ENCODE measurements around the gene MOGAT1. TPM values are rescaled to one million over a fixed set of nuclear protein-coding genes. Genes with fewer than 3 reads are reported as not detected.

The MOGAT1 gene
- total RNA-seq, 1 experiment from 2014 or later = 0.22 TPM

DNA sequence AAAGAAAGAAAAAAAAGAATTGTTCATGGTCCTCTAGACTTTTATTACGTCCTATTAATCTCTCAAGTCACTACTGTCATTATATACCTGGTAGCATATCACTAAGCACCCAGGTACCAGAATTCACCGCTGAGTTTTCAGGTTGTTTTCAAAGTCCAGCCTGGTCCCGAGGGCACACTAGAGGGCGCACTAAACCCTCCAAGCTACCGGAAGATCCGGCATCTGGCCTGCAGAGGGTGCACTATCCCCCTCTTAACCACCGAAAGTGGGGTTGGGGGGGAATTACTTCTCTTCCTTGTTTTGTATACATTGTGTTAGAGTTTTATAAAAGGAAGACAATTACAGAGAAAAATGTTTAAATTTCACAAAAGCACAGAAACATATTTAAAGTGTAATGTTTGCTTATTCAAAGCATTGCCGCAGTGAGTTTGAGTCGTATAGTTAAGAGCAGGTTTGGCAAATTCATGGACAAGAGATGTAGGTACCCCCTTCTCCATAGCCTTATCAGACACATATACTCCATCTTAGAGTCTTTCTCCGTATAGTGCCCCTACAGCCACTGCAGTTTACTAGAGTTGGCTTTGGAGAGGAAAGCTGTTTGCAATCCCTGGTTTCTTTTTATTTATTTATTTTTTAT lies 19.2 kb downstream of the MOGAT1 start:
- H3K4me2 ChIP-seq (ENCODE audit: low read length) = peak overlapping the region; percentile 44

More for the DNA sequence above, 19.2 kb downstream of the MOGAT1 start:
- Histone ChIP-seq H3K79me2 (ENCODE audit: insufficient read depth, low read length) (no peaks in the 10 kb centered on the region), H3K9me3 (ENCODE audit: control insufficient read depth in 1 of 2, insufficient read depth in 1 of 2, low read depth in 1 of 2, low read length in 2 of 2) (no peaks in the 10 kb centered on the region), H2AFZ (ENCODE audit: low read depth, low read length, poor library complexity, severe bottlenecking) (peak overlapping the region; percentile 73), H3K9me2 (ENCODE audit: insufficient read depth) (no peaks in the 10 kb centered on the region), H3K4me3 (replicated peaks in 1 of 2; ENCODE audit: low read depth in 1 of 2, low read length in 2 of 2) (no peak overlapping the region), H3K36me3 (ENCODE audit: control insufficient read depth in 1 of 2, insufficient read depth in 2 of 2, low read length in 2 of 2) (no peaks in the 10 kb centered on the region), H4K20me1 (ENCODE audit: insufficient read depth) (no peaks in the 10 kb centered on the region), H3K4me1 (ENCODE audit: control insufficient read depth in 1 of 2, insufficient read depth in 2 of 2, low read length in 2 of 2) (peaks cover 0 to 7% of the 10 kb centered on the region in 2 experiments; a peak in 2 of 4 replicates), H3K9ac (ENCODE audit: low read length) (no peak overlapping the region), H3K27ac (ENCODE audit: low read depth, low read length) (no peak overlapping the region), H3K27me3 (ENCODE audit: insufficient read depth, low read length) (no peaks in the 10 kb centered on the region)
- RAD21 ChIA-PET (ENCODE audit: low non-redundant PET in 1 of 2, low total read pairs in 2 of 2, uncharacterized antibody in 2 of 2, unreplicated experiment in 2 of 2) = interaction anchor here in 1 of 2 experiments (1.0 kb wide), 1 partner anchor 281 kb away, joined by 4 read pairs; no protein-coding TSS in a partner anchor
- no TSS peak for BruUV-seq (replicated peaks)
- ATAC-seq = peak; percentile 93
- TF ChIP-seq REST (IDR thresholded peaks at IDR 0.05; ENCODE audit: low read depth) (no peak), CBX3 (IDR thresholded peaks at IDR 0.05; ENCODE audit: low read depth) (peak; percentile 65; the same call in 1 of the 2 replicates), CTCF (IDR thresholded peaks at IDR 0.05 in 2 of 3, conservative IDR thresholded peaks at IDR 0.05 in 1 of 3; ENCODE audit: borderline replicate concordance in 1 of 3, insufficient read depth in 1 of 3, low read depth in 2 of 3, low read length in 2 of 3) (peak; percentile 100), TCF7L2 (IDR thresholded peaks at IDR 0.05; ENCODE audit: borderline replicate concordance, extremely low read depth, insufficient read depth, insufficient read length) (no peak), YY1 (IDR thresholded peaks at IDR 0.05; ENCODE audit: extremely low read depth, insufficient replicate concordance, low read depth, low read length) (peak; percentile 47), FOSL1 (IDR thresholded peaks at IDR 0.05; ENCODE audit: low read depth) (no peak), ZFX (IDR thresholded peaks at IDR 0.05) (no peak), SRF (IDR thresholded peaks at IDR 0.05; ENCODE audit: low read depth) (0 out of 2 replicates have a peak, but pooled peaks have one; percentile 44), ELF1 (IDR thresholded peaks at IDR 0.05; ENCODE audit: borderline replicate concordance, low read depth) (peak; percentile 35; the same call in 1 of the 2 replicates), RAD21 (IDR thresholded peaks at IDR 0.05; ENCODE audit: low read depth) (peak; percentile 82), ATF3 (IDR thresholded peaks at IDR 0.05) (no peak), EGR1 (IDR thresholded peaks at IDR 0.05; ENCODE audit: low read depth) (no peak), CEBPB (IDR thresholded peaks at IDR 0.05; ENCODE audit: low read depth) (no peak)
- TF ChIP-seq, protein P1, sequence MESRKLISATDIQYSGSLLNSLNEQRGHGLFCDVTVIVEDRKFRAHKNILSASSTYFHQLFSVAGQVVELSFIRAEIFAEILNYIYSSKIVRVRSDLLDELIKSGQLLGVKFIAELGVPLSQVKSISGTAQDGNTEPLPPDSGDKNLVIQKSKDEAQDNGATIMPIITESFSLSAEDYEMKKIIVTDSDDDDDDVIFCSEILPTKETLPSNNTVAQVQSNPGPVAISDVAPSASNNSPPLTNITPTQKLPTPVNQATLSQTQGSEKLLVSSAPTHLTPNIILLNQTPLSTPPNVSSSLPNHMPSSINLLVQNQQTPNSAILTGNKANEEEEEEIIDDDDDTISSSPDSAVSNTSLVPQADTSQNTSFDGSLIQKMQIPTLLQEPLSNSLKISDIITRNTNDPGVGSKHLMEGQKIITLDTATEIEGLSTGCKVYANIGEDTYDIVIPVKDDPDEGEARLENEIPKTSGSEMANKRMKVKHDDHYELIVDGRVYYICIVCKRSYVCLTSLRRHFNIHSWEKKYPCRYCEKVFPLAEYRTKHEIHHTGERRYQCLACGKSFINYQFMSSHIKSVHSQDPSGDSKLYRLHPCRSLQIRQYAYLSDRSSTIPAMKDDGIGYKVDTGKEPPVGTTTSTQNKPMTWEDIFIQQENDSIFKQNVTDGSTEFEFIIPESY (IDR thresholded peaks at IDR 0.05; ENCODE audit: extremely low read depth, insufficient replicate concordance, low read length) = no peak
- intact Hi-C loops (cut with micrococcal nuclease) = loop anchor here (1.0 to 5.0 kb wide), 3 partner anchors 213 to 633 kb away; no protein-coding TSS in a partner anchor
- peak; percentile 77 for DNase-seq (ENCODE audit: low read depth, low spot score)
- POLR2A ChIA-PET = no interaction called here
- CTCF ChIA-PET = interaction anchor here (0.6 to 2.0 kb wide), 16 partner anchors 9 to 373 kb away, joined by 3 to 16 read pairs (median 4); no protein-coding TSS in a partner anchor

Data from HCT116 (cell line).